Parathyroid adenoma (tissue), 2 donors: ENCODE results near the gene BOK.
"Not testable (repeated sequence)": the region's sequence is repeated elsewhere in the genome, so short reads cannot be mapped to it uniquely, and the experiment has no call there.

Experiments used
- H2AFZ ChIP-seq: fragments of 300-600 bp; sonication (generic); one replicate; pipeline ENCODE4 v1.7.0; 2017; ENCODE audit warnings: antibody characterized with exemption, mild to moderate bottlenecking
- H3K27ac ChIP-seq: fragments of 300-600 bp; sonication (generic); one replicate; pipeline ENCODE4 v1.7.0; 2017
- H3K27me3 ChIP-seq: fragments of 300-600 bp; sonication (generic); one replicate; pipeline ENCODE4 v1.7.0; 2017; ENCODE audit warnings: low read length; ENCODE audit not compliant: control insufficient read depth, insufficient read depth
- H3K36me3 ChIP-seq: fragments of 300-600 bp; sonication (generic); one replicate; pipeline ENCODE4 v1.7.0; 2017; ENCODE audit warnings: low read length; ENCODE audit not compliant: control insufficient read depth, insufficient read depth
- H3K4me1 ChIP-seq: fragments of 300-600 bp; sonication (generic); one replicate; pipeline ENCODE4 v1.7.0; 2017; ENCODE audit warnings: control low read depth
- H3K4me2 ChIP-seq: fragments of 300-600 bp; sonication (generic); one replicate; pipeline ENCODE4 v1.7.0; 2017; ENCODE audit warnings: low read length
- H3K4me3 ChIP-seq: fragments of 300-600 bp; sonication (generic); one replicate; pipeline ENCODE4 v1.7.0; 2017; ENCODE audit warnings: low read depth, low read length
- H3K79me2 ChIP-seq: fragments of 300-600 bp; sonication (generic); one replicate; pipeline ENCODE4 v1.7.0; 2017; ENCODE audit warnings: control low read depth
- H3K9ac ChIP-seq: fragments of 300-600 bp; sonication (generic); one replicate; pipeline ENCODE4 v1.7.0; 2017; ENCODE audit warnings: mild to moderate bottlenecking
- H3K9me3 ChIP-seq: fragments of 300-600 bp; sonication (generic); one replicate; pipeline ENCODE4 v1.7.0; 2017; ENCODE audit warnings: low read length; ENCODE audit not compliant: control insufficient read depth
- CTCF ChIP-seq: fragments of 300-600 bp; sonication (generic); IDR thresholded peaks from one replicate; pipeline ENCODE4 v1.7.0; 2017; ENCODE audit warnings: antibody characterized with exemption, mild to moderate bottlenecking
- donor health status: primary hyperparathyroidism.

The BOK gene

GRCh38 chr2:241514986-241515737 lies 43.4 kb upstream of the BOK start:
- Histone ChIP-seq H3K27ac (no peak overlapping the region), H2AFZ (no peak overlapping the region), H3K4me3 (no peak overlapping the region), H3K27me3 (no peaks in the 10 kb centered on the region), H3K4me1 (no peaks in the 10 kb centered on the region), H3K4me2 (no peak overlapping the region), H3K79me2 (no peaks in the 10 kb centered on the region), H3K9me3 (no peaks in the 10 kb centered on the region), H3K36me3 (no peaks in the 10 kb centered on the region), H3K9ac (no peak overlapping the region)
- no peak for TF ChIP-seq CTCF

- H2AFZ ChIP-seq = no peak overlapping the region
- no peak overlapping the region for H3K4me3 ChIP-seq
- no peaks in the 10 kb centered on the region for H3K36me3 ChIP-seq
- no peaks in the 10 kb centered on the region for H3K27me3 ChIP-seq
- no peaks in the 10 kb centered on the region for H3K9me3 ChIP-seq
- H3K27ac ChIP-seq = no peak overlapping the region
- no peak overlapping the region for H3K4me2 ChIP-seq
- no peak for TF ChIP-seq CTCF
- H3K4me1 ChIP-seq = no peaks in the 10 kb centered on the region
- no peaks in the 10 kb centered on the region for H3K79me2 ChIP-seq
- H3K9ac ChIP-seq = no peak overlapping the region
Observed at GRCh38 chr2:241516520-241516965, 42.0 kb upstream of the BOK start.

- Histone ChIP-seq H3K9me3 (no peaks in the 10 kb centered on the region), H3K36me3 (no peaks in the 10 kb centered on the region), H2AFZ (no peak overlapping the region), H3K27me3 (no peaks in the 10 kb centered on the region), H3K4me2 (no peak overlapping the region), H3K4me3 (no peak overlapping the region), H3K4me1 (no peaks in the 10 kb centered on the region), H3K27ac (no peak overlapping the region), H3K79me2 (no peaks in the 10 kb centered on the region), H3K9ac (no peak overlapping the region)
- TF ChIP-seq CTCF = no peak
Observed at GRCh38 chr2:241517297-241517696, 41.2 kb upstream of the BOK start.

- Histone ChIP-seq H3K27ac (no peak overlapping the region), H3K36me3 (no peaks in the 10 kb centered on the region), H3K27me3 (no peaks in the 10 kb centered on the region), H2AFZ (no peak overlapping the region), H3K4me3 (no peak overlapping the region), H3K79me2 (no peaks in the 10 kb centered on the region), H3K9ac (no peak overlapping the region), H3K9me3 (no peaks in the 10 kb centered on the region), H3K4me2 (no peak overlapping the region), H3K4me1 (no peaks in the 10 kb centered on the region)
- no peak for TF ChIP-seq CTCF
Observed at GRCh38 chr2:241519669-241520068, 38.9 kb upstream of the BOK start.

GRCh38 chr2:241522477-241522876 lies 36.1 kb upstream of the BOK start:
- no peak overlapping the region for H3K27ac ChIP-seq
- no peak for TF ChIP-seq CTCF
- H3K4me1 ChIP-seq = no peaks in the 10 kb centered on the region
- H3K9ac ChIP-seq = no peak overlapping the region
- peak overlapping the region; percentile 4 for H2AFZ ChIP-seq
- no peaks in the 10 kb centered on the region for H3K27me3 ChIP-seq
- H3K4me2 ChIP-seq = peak overlapping the region; percentile 36
- H3K79me2 ChIP-seq = no peaks in the 10 kb centered on the region
- H3K9me3 ChIP-seq = no peaks in the 10 kb centered on the region
- no peaks in the 10 kb centered on the region for H3K36me3 ChIP-seq
- H3K4me3 ChIP-seq = no peak overlapping the region

GRCh38 chr2:241525818-241526780 lies 32.4 kb upstream of the BOK start:
- H3K36me3 ChIP-seq, H3K4me1 ChIP-seq, H3K79me2 ChIP-seq, H3K9me3 ChIP-seq, H3K4me3 ChIP-seq, H3K27me3 ChIP-seq, H3K4me2 ChIP-seq, H2AFZ ChIP-seq, H3K27ac ChIP-seq, H3K9ac ChIP-seq: not testable (repeated sequence)
